K562 (cell line): ENCODE data around the gene MMS19. TPM values are rescaled to one million over a fixed set of nuclear protein-coding genes. Genes with fewer than 3 reads are reported as not detected.
A peak's percentile ranks its signal among the peaks of the same experiment; 100 is the strongest.

ENCODE experiments used
- ATAC-seq: fragments of 200-7000 bp; cut with Tn5 transposase; 3 replicates; pipeline ENCODE4 v1.9.1; 2020; ENCODE audit warnings: moderate library complexity
- BruUV-seq: library from RNA; stranded (reverse); fragments of 400-500 nt; replicated peaks from 2 replicates; lab custom pipeline; 2021; lab: Mats Ljungman, UMichigan
- CTCF ChIA-PET: fragments of 300-600 bp; formaldehyde crosslinking; extraction: SDS; loops from one replicate; lab custom pipeline; 2021; ENCODE audit warnings: low intra/inter-chr PET ratio; lab: Yijun Ruan, JAX
- POLR2A ChIA-PET: fragments of 300-600, 350-650 bp; sonication (Branson Sonifier 250); formaldehyde crosslinking; extraction: SDS; loops from one replicate; lab custom pipeline; 2021; ENCODE audit warnings: antibody characterized with exemption, inconsistent platforms; lab: Yijun Ruan, JAX
- DNase-seq, 4 experiments: peaks; one replicate each; pipeline versions ENCODE4 v3.0.0 to v3.0.0-alpha.2; 2011 to 2018; ENCODE audit warnings: low spot score in 3 of 4, mixed read lengths in 3 of 4; ENCODE audit errors: extremely low read depth in 1 of 4
- FAIRE-seq: peaks from 2 replicates; lab custom pipeline; 2011; peaks lifted over from hg19 to GRCh38; lab: Jason Lieb, UNC
- H2AFZ ChIP-seq: 2 replicates; pipeline ENCODE4 v1.6.0; 2011; ENCODE audit warnings: low read depth, low read length, control low read depth, inconsistent platforms
- H3K27ac ChIP-seq: fragments of 200-600 bp; 3 replicates; pipeline ENCODE4 v1.8.0; 2011; ENCODE audit warnings: low read depth, mild to moderate bottlenecking, control low read depth, inconsistent platforms, low read length, moderate library complexity, mixed read lengths; ENCODE audit errors: extremely low read depth
- H3K27me3 ChIP-seq, 2 experiments: fragments of 300-600 bp in 1 of 2; 2 replicates in 1 of 2; 3 replicates in 1 of 2; pipeline versions ENCODE4 v1.6.0 to v1.8.0; 2011; ENCODE audit warnings: inconsistent platforms in 2 of 2, low read length in 2 of 2, mild to moderate bottlenecking in 1 of 2, mixed read lengths in 1 of 2, moderate library complexity in 1 of 2; ENCODE audit not compliant: control insufficient read depth in 2 of 2, insufficient read depth in 2 of 2
- H3K36me3 ChIP-seq: fragments of 300-600 bp; 3 replicates; pipeline ENCODE4 v1.8.0; 2011; ENCODE audit warnings: mild to moderate bottlenecking, low read length, inconsistent platforms; ENCODE audit not compliant: control insufficient read depth, insufficient read depth
- H3K4me1 ChIP-seq, 2 experiments: fragments of 200-600 bp in 1 of 2; replicated peaks in 1 of 2; 2 replicates in 1 of 2; 3 replicates in 1 of 2; pipeline versions ENCODE4 v1.5.1 to v1.8.0; 2011; ENCODE audit warnings: inconsistent platforms in 2 of 2, low read length in 2 of 2, mild to moderate bottlenecking in 1 of 2, mixed read lengths in 1 of 2, moderate library complexity in 1 of 2; ENCODE audit not compliant: control insufficient read depth in 2 of 2, insufficient read depth in 2 of 2
- H3K4me2 ChIP-seq: 2 replicates; pipeline ENCODE4 v1.6.1; 2011; ENCODE audit warnings: low read length, control low read depth, inconsistent platforms, mixed read lengths; ENCODE audit not compliant: insufficient read depth
- H3K4me3 ChIP-seq: fragments of 200-600 bp; sonication (generic), shearing (Covaris generic); 2 replicates; pipeline ENCODE4 v1.5.1; 2016; ENCODE audit warnings: control low read depth, inconsistent platforms
- H3K79me2 ChIP-seq: fragments of 200-600 bp; 3 replicates; pipeline ENCODE4 v1.8.0; 2011; ENCODE audit warnings: low read length, inconsistent platforms; ENCODE audit not compliant: control insufficient read depth, insufficient read depth
- H3K9ac ChIP-seq, 2 experiments: 2 replicates each; pipeline versions ENCODE4 v1.6.0 to v1.6.1; 2011; ENCODE audit warnings: low read depth in 2 of 2, low read length in 2 of 2, control low read depth in 1 of 2, inconsistent platforms in 1 of 2, mild to moderate bottlenecking in 1 of 2, mixed read lengths in 1 of 2; ENCODE audit not compliant: insufficient read depth in 1 of 2
- H3K9me1 ChIP-seq: one replicate; pipeline ENCODE4 v1.6.0; 2011; ENCODE audit warnings: inconsistent platforms, mild to moderate bottlenecking, low read length, moderate library complexity; ENCODE audit not compliant: control insufficient read depth, insufficient read depth
- H3K9me3 ChIP-seq: replicated peaks from 2 replicates; pipeline ENCODE4 v1.5.1; 2011; ENCODE audit warnings: low read depth, low read length, inconsistent platforms; ENCODE audit not compliant: control insufficient read depth, insufficient read depth
- H4K20me1 ChIP-seq: replicated peaks from 2 replicates; pipeline ENCODE4 v1.6.1; 2011; ENCODE audit warnings: low read length, inconsistent platforms, mixed read lengths; ENCODE audit not compliant: control insufficient read depth, insufficient read depth
- CTCF ChIP-seq, 3 experiments: IDR thresholded peaks in 2 of 3; conservative IDR thresholded peaks in 1 of 3; 2 replicates each; pipeline ENCODE4 v1.5.1; 2011 to 2012; ENCODE audit warnings: low read length in 3 of 3, mild to moderate bottlenecking in 3 of 3, control low read depth in 2 of 3, improper control_type of control experiment in 1 of 3, inconsistent platforms in 1 of 3, low read depth in 1 of 3, mixed read lengths in 1 of 3, moderate library complexity in 1 of 3; ENCODE audit not compliant: insufficient read depth in 2 of 3
- EGR1 ChIP-seq: fragments of 450-650 bp; conservative IDR thresholded peaks from 2 replicates; pipeline ENCODE4 v1.6.1; 2017; ENCODE audit warnings: mild to moderate bottlenecking
- JUND ChIP-seq, 2 experiments: IDR thresholded peaks; 2 replicates in 1 of 2; 3 replicates in 1 of 2; pipeline ENCODE4 v1.6.1; 2011; ENCODE audit warnings: borderline replicate concordance in 2 of 2, low read depth in 2 of 2, low read length in 2 of 2, improper control_type of control experiment in 1 of 2, missing biosample characterization in 1 of 2, missing genetic modification characterization in 1 of 2, missing genetic modification reagents in 1 of 2
- MBD1 ChIP-seq: fragments of 250-450 bp; sonication (Bioruptor Pico); IDR thresholded peaks from 2 replicates; pipeline ENCODE4 v1.8.0; 2022; ENCODE audit warnings: inconsistent platforms
- NFE2 ChIP-seq: IDR thresholded peaks from 2 replicates; pipeline ENCODE4 v1.6.1; 2014; ENCODE audit warnings: antibody characterized with exemption, low read depth
- ZNF143 ChIP-seq: sonication (generic); formaldehyde crosslinking; IDR thresholded peaks from 2 replicates; pipeline ENCODE4 v1.9.0; 2022; ENCODE audit warnings: mild to moderate bottlenecking, missing genetic modification reagents
- ZNF316 ChIP-seq: fragments of 450-650 bp; IDR thresholded peaks from 2 replicates; pipeline ENCODE4 v1.6.1; 2016
- WGBS: fragments of 100-300 bp; shearing (Covaris generic); methylation state at CpG from one replicate; pipeline ENCODE4 v1.1.6; 2016; ENCODE audit warnings: low coverage, mixed read lengths; ENCODE audit not compliant: insufficient coverage; ENCODE audit errors: missing lambda C conversion rate; 5-methylcytosine and 5-hydroxymethylcytosine counted together
- in situ Hi-C: fragments of 300-500 bp; cut with MboI; formaldehyde crosslinking; loops from 4 replicates; pipeline ENCODE4 v1.15.0; 2018; ENCODE audit warnings: inconsistent platforms, mixed read lengths
- intact Hi-C: fragments of 100-400 bp; cut with micrococcal nuclease; formaldehyde crosslinking; loops from 2 replicates; pipeline ENCODE4 v1.14.2; 2022
- polyA plus RNA-seq, 8 experiments: library from polyadenylated mRNA; depleted of rRNA in 4 of 8; stranded (reverse) in 5 of 8; unstranded in 3 of 8; fragments of >200 nt; fragmentation: Nextera tagmentation in 2 of 8; fragmentation: Illumina TruSeq in 1 of 8; extraction: Ambion mirVana in 2 of 8; extraction: Trizol in 1 of 8; gene quantifications; 2 replicates each; pipeline versions ENCODE4 v1.2.1 to v1.2.3, GENCODE V29; 2011 to 2014; ENCODE audit warnings: inconsistent platforms in 1 of 8, missing spikeins in 1 of 8
- total RNA-seq, 7 experiments: library from RNA; depleted of rRNA in 6 of 7; stranded (reverse); fragments of >200 nt in 6 of 7; fragmentation: Illumina TruSeq in 2 of 7; extraction: Trizol in 2 of 7; gene quantifications; 2 replicates each; pipeline versions ENCODE4 v1.2.1 to v1.2.3, GENCODE V29; 2011 to 2021; ENCODE audit warnings: low replicate concordance in 1 of 7

The MMS19 gene
- total and polyA plus RNA-seq, 9 of the 15 experiments (the other 6 are each of a cell fraction or from before 2014, with no cell fraction given), result 40.1 to 110 (median 62.9) TPM

- TF ChIP-seq JUND (IDR thresholded peaks at IDR 0.05; ENCODE audit: borderline replicate concordance, low read depth, low read length), result peak; percentile 82; the same call in 1 of the 2 replicates
- peak; percentile 71; the same call in 2 of the 3 replicates for TF ChIP-seq JUND (tag; IDR thresholded peaks at IDR 0.05; ENCODE audit: borderline replicate concordance, low read depth, low read length)
- peak; percentile 73 for TF ChIP-seq ZNF316
- peak; percentile 34; the same call in 1 of the 2 replicates for TF ChIP-seq NFE2
Observed at GRCh38 chr10:97542169-97543024, 44.2 kb upstream of the MMS19 start (continued).

GRCh38 chr10:97540669-97541500 lies 42.7 kb upstream of the MMS19 start:
- Histone ChIP-seq H2AFZ (no peak overlapping the region), H3K27me3 (no peaks in the 10 kb centered on the region), H3K4me2 (no peak overlapping the region), H3K9me1 (no peaks in the 10 kb centered on the region), H3K4me1 (peaks cover 15 to 21% of the 10 kb centered on the region in 2 experiments; a peak in 4 of 5 replicates), H3K27ac (no peak overlapping the region), H4K20me1 (no peaks in the 10 kb centered on the region), H3K79me2 (no peaks in the 10 kb centered on the region), H3K9me3 (no peaks in the 10 kb centered on the region), H3K36me3 (no peaks in the 10 kb centered on the region), H3K4me3 (no peak overlapping the region), H3K9ac (no peak overlapping the region)
- WGBS, result 54% methylated on average over 13 of the region's 14 CpGs
- BruUV-seq, result no TSS peak
- ATAC-seq (peak; percentile 68), FAIRE-seq (no peak), DNase-seq (peak in 2 of 4 experiments; percentile 15 to 25)
- CTCF ChIA-PET, result no interaction called here
- POLR2A ChIA-PET, result no interaction called here
- in situ Hi-C loops, result no loop called here
- TF ChIP-seq ZNF143 (no peak), MBD1 (CRISPR knock-in tag) (no peak), CTCF (IDR thresholded peaks at IDR 0.05 in 2 of 3, conservative IDR thresholded peaks at IDR 0.05 in 1 of 3; ENCODE audit: insufficient read depth in 2 of 3, low read depth in 1 of 3, low read length in 3 of 3) (0 out of 6 replicates have a peak, but pooled peaks of 2 of the 3 experiments have one; percentile 16 to 22), EGR1 (peak; percentile 49)
- intact Hi-C loops, result no loop called here
